ENCODE data around the gene GAR1.

Gene GAR1

DNA sequence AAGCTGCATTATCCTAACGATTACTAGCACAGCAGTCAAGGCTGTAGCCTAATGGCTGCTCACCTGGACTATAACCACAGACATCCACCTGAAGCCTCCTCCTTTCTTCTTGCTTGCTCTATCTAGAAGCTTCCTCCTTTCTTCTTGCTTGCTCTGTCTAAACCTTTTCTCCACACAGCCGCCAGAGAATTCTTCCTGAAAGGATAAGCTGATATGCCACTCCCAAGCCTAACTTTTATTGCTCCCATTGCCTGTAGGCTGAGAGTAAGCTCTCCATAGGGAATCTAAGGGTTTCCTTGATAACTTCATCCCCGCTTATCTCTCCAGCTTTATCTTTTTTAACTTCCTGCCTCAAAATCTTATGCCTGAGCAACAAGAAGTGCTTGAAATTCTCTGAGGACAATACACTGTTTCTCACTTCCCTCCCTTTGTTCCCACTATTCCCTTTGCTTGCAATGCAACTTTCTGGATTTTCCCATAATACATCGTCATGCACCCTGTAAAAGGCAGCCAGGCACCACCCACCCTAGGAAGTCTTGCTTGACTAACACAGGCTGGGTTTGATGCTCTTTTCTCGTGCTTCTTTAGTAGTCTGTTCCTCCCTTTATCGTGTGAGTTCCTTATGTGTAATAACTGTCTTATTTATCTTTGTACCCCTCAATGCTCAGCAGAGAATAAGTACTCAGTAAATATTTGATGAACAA is 31.0 kb downstream of the GAR1 start:
- Histone ChIP-seq H2AFZ (ENCODE audit: low read length) (no peak overlapping the region), H4K20me1 (ENCODE audit: insufficient read depth, low read length) (no peaks in the 10 kb centered on the region), H3K4me2 (ENCODE audit: low read length) (no peak overlapping the region), H3K79me2 (ENCODE audit: insufficient read depth, low read length) (no peaks in the 10 kb centered on the region), H3K9me3 (ENCODE audit: low read length) (no peaks in the 10 kb centered on the region), H3K27me3 (ENCODE audit: insufficient read depth, low read length) (no peaks in the 10 kb centered on the region), H3K9ac (ENCODE audit: low read length) (no peak overlapping the region), H3K27ac (ENCODE audit: low read depth, low read length, poor library complexity, severe bottlenecking) (no peak overlapping the region), H3K4me3 (ENCODE audit: low read depth, low read length, poor library complexity, severe bottlenecking) (no peak overlapping the region), H3F3A (ENCODE audit: insufficient read depth, low read length) (no peaks in the 10 kb centered on the region), H3K36me3 (ENCODE audit: insufficient read depth, low read length) (no peaks in the 10 kb centered on the region), H3K4me1 (ENCODE audit: insufficient read depth, low read length, severe bottlenecking) (no peaks in the 10 kb centered on the region), H3K9me2 (ENCODE audit: low read depth, low read length) (no peaks in the 10 kb centered on the region)
- TF ChIP-seq, protein P1, sequence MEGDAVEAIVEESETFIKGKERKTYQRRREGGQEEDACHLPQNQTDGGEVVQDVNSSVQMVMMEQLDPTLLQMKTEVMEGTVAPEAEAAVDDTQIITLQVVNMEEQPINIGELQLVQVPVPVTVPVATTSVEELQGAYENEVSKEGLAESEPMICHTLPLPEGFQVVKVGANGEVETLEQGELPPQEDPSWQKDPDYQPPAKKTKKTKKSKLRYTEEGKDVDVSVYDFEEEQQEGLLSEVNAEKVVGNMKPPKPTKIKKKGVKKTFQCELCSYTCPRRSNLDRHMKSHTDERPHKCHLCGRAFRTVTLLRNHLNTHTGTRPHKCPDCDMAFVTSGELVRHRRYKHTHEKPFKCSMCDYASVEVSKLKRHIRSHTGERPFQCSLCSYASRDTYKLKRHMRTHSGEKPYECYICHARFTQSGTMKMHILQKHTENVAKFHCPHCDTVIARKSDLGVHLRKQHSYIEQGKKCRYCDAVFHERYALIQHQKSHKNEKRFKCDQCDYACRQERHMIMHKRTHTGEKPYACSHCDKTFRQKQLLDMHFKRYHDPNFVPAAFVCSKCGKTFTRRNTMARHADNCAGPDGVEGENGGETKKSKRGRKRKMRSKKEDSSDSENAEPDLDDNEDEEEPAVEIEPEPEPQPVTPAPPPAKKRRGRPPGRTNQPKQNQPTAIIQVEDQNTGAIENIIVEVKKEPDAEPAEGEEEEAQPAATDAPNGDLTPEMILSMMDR (IDR thresholded peaks at IDR 0.05; ENCODE audit: low read length): no peak
- no peak for TF ChIP-seq EZH2 (IDR thresholded peaks at IDR 0.05; ENCODE audit: borderline replicate concordance, low read length)

DNA sequence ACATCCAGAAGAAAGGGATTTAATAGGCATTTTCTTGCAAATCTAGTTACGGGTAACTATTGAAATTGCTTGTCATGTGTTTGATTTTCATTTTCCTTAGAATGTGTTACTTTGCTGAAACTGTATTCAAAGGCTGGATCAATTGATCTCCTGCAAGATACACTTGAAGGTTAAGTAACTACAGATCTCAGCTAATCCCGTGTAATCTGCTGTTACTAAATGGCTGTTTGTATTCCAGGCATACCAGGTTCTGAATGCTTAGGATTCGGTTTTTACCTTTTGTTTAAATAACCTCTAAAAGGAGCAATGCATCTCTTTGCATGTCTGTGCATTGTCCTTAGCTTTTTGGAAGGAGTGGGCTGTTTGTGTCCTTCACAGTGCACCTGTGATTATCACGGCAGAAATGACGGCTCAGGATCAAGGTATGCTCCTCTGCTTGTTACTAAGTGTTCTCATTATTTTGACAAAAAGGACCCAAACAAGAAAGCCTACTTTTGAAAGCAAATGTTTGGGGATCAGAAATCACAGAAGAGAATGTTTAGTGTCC is 32.4 kb downstream of the GAR1 start, which contains the start of gene LRIT3:
TSS of gene LRIT3 (plus strand) at position 212 of the 547 bp plus-strand sequence. CDS start at position 307, 95 bp downstream.
- TF ChIP-seq, protein P1 (IDR thresholded peaks at IDR 0.05; ENCODE audit: low read length): no peak
- no peak for TF ChIP-seq EZH2 (IDR thresholded peaks at IDR 0.05; ENCODE audit: borderline replicate concordance, low read length)
- Histone ChIP-seq H3K4me3 (ENCODE audit: low read depth, low read length, poor library complexity, severe bottlenecking) (no peak within 1 kb of the TSS), H3K9me3 (ENCODE audit: low read length) (no peaks in the 10 kb centered on the region), H3K4me1 (ENCODE audit: insufficient read depth, low read length, severe bottlenecking) (no peaks in the 10 kb centered on the region), H3K9ac (ENCODE audit: low read length) (no peak within 1 kb of the TSS), H3F3A (ENCODE audit: insufficient read depth, low read length) (no peaks in the 10 kb centered on the region), H3K27ac (ENCODE audit: low read depth, low read length, poor library complexity, severe bottlenecking) (no peak within 1 kb of the TSS), H4K20me1 (ENCODE audit: insufficient read depth, low read length) (no peaks in the 10 kb centered on the region), H2AFZ (ENCODE audit: low read length) (no peak within 1 kb of the TSS), H3K27me3 (ENCODE audit: insufficient read depth, low read length) (no peaks in the 10 kb centered on the region), H3K79me2 (ENCODE audit: insufficient read depth, low read length) (no peaks in the 10 kb centered on the region), H3K36me3 (ENCODE audit: insufficient read depth, low read length) (no peaks in the 10 kb centered on the region), H3K9me2 (ENCODE audit: low read depth, low read length) (no peaks in the 10 kb centered on the region), H3K4me2 (ENCODE audit: low read length) (no peak within 1 kb of the TSS)

DNA sequence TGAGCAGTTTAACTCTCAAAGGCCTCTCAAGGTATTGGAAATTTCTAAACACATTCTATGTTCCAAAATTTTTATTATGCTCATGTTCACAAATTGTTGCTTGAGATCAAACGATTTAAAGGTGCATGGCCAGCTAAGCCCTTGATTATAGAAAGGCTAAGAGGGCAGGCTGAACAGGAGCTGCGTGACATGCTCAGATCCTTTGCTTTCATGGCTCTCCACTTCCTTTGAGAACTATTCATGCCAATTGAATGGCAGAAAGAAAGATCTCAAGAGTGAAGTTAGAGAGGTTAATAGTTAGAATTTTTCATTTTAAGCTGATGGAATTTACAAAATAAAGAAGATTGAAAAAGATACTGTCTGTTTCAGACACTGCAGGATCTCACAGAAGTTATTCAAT is 32.9 kb downstream of the GAR1 start:
- H2AFZ ChIP-seq (ENCODE audit: low read length): no peak overlapping the region
- no peaks in the 10 kb centered on the region for H3K9me3 ChIP-seq (ENCODE audit: low read length)
- no peaks in the 10 kb centered on the region for H3K79me2 ChIP-seq (ENCODE audit: insufficient read depth, low read length)
- H3K4me1 ChIP-seq (ENCODE audit: insufficient read depth, low read length, severe bottlenecking): no peaks in the 10 kb centered on the region
- no peak overlapping the region for H3K9ac ChIP-seq (ENCODE audit: low read length)
- no peaks in the 10 kb centered on the region for H3K36me3 ChIP-seq (ENCODE audit: insufficient read depth, low read length)
- no peak overlapping the region for H3K4me2 ChIP-seq (ENCODE audit: low read length)
- TF ChIP-seq EZH2 (IDR thresholded peaks at IDR 0.05; ENCODE audit: borderline replicate concordance, low read length): no peak
- TF ChIP-seq, protein P1 (IDR thresholded peaks at IDR 0.05; ENCODE audit: low read length): no peak
- H3K27me3 ChIP-seq (ENCODE audit: insufficient read depth, low read length): no peaks in the 10 kb centered on the region
- no peaks in the 10 kb centered on the region for H3K9me2 ChIP-seq (ENCODE audit: low read depth, low read length)
- H3K4me3 ChIP-seq (ENCODE audit: low read depth, low read length, poor library complexity, severe bottlenecking): no peak overlapping the region
- no peaks in the 10 kb centered on the region for H4K20me1 ChIP-seq (ENCODE audit: insufficient read depth, low read length)
- H3F3A ChIP-seq (ENCODE audit: insufficient read depth, low read length): no peaks in the 10 kb centered on the region
- no peak overlapping the region for H3K27ac ChIP-seq (ENCODE audit: low read depth, low read length, poor library complexity, severe bottlenecking)

Data from OCI-LY1 (cell line).